GM12872 (cell line): ENCODE data around the gene FAIM.

Experiments
- TF ChIP-seq, protein P1 (sequence below): IDR thresholded peaks from 3 replicates; pipeline ENCODE4 v1.5.1; 2011; ENCODE audit warnings: low read depth, mild to moderate bottlenecking, low read length, moderate library complexity; ENCODE audit not compliant: insufficient read depth

FAIM gene

GRCh38 chr3:138657508-138657907, 48.9 kb downstream of the FAIM start:
- TF ChIP-seq, protein P1, sequence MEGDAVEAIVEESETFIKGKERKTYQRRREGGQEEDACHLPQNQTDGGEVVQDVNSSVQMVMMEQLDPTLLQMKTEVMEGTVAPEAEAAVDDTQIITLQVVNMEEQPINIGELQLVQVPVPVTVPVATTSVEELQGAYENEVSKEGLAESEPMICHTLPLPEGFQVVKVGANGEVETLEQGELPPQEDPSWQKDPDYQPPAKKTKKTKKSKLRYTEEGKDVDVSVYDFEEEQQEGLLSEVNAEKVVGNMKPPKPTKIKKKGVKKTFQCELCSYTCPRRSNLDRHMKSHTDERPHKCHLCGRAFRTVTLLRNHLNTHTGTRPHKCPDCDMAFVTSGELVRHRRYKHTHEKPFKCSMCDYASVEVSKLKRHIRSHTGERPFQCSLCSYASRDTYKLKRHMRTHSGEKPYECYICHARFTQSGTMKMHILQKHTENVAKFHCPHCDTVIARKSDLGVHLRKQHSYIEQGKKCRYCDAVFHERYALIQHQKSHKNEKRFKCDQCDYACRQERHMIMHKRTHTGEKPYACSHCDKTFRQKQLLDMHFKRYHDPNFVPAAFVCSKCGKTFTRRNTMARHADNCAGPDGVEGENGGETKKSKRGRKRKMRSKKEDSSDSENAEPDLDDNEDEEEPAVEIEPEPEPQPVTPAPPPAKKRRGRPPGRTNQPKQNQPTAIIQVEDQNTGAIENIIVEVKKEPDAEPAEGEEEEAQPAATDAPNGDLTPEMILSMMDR: no peak

DNA sequence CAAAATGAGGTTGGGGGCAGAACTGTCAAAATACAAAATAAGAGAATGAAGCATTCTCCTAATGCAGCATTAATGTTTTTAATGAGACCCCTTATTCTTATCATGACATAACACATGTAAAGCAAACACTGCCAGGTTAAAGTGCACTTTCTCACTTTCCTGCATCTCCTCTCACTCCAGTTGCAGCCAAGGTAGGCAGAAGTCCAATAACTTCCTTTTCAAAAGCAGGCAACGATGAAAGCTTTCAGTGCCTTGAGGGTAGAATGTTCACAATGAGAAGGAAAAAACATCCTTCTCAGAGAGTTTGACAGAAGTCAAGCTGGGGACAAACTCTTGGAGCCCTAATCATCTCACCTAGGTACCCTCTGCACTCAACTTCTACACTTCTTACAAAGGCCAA, 59.5 kb downstream of the FAIM start:
- TF ChIP-seq, protein P1: no peak

DNA sequence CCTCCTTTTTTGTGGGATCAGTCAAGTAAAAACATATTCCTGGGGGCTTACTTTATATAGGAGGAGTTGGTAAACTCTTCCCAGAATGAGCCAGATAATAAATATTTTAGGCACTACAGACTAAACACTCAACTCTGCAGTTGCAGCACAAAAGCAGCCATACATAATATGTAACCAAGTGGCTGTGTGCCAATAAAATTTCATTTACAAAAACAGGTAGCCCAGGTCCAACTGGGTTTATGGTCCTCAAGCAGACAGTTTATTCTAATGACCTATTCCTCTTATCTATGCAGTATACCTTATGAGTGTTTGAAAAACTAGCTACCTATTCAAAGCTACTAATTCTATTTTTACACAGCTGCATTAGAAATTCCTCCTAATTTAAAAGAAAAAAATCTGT, 61.8 kb downstream of the FAIM start:
- TF ChIP-seq, protein P1: no peak

GRCh38 chr3:138673641-138674530, 65.3 kb downstream of the FAIM start:
- TF ChIP-seq, protein P1: no peak

DNA sequence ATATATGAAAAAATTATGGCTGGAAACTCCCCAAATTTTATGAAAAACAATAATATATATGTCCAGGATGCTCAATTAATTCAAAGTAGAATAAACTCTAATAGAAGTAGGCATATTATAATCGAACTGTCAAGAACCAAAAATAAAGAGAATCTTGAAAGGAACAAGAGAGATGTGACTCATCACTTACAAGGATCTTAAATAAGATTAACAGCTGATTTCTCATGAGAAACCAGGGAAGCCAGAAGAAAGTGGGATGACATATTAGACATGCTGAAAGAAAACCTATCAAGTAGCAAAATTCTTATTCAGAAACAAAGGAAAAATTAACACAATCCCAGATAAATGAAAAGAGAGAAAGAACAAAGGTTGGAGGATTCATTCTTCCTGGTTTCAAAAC, 66.8 kb downstream of the FAIM start:
- TF ChIP-seq, protein P1: no peak

GRCh38 chr3:138678086-138678485, 69.5 kb downstream of the FAIM start:
- TF ChIP-seq, protein P1: no peak

DNA sequence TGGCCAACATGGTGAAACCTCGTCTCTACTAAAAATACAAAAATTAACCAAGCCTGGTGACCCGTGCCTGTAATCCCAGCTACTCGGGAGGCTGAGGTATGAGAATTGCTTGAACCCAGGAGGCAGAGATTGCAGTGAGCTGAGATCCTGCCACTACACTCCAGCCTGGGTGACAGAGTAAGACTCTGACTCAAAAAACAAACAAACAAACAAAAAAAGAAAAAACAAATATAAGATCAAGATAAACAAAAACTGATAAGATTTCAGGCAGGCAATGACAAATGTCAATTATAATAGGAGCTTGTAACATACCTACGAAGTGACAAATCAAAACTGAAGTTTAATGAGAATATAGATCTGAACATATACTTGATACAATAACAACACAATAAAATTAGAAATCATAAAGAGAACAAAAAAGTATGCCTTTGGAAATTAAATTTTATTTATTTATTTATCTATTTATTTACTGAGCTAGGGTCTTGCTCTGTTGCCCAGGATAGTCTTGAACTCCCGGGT, 70.4 kb downstream of the FAIM start:
- TF ChIP-seq, protein P1: no peak
